Central memory CD8-positive, alpha-beta T cell (primary cell): ENCODE measurements around the gene GSPT1.
"Not testable (repeated sequence)": the region's sequence is repeated elsewhere in the genome, so short reads cannot be mapped to it uniquely, and the experiment has no call there.

Experiments used
- ATAC-seq: fragments of 150-1000 bp; cut with Tn5 transposase; replicated peaks from 2 replicates; pipeline ENCODE4 v1.10.0; 2022; ENCODE audit warnings: mild to moderate bottlenecking, moderate FRiP score, moderate number of reproducible peaks; ENCODE audit not compliant: poor library complexity, severe bottlenecking; ENCODE audit errors: extremely low read depth
- DNase-seq, 2 donors: peaks; one replicate each; pipeline ENCODE4 v3.0.0; 2021; ENCODE audit warnings: low spot score in 2 of 2
- H3K27ac Mint-ChIP-seq: one replicate; pipeline ENCODE4 v1.8.0; 2022; ENCODE audit warnings: low read depth, mild to moderate bottlenecking, moderate library complexity, mixed read lengths
- H3K27me3 Mint-ChIP-seq: one replicate; pipeline ENCODE4 v1.8.0; 2022; ENCODE audit warnings: mixed read lengths
- H3K36me3 Mint-ChIP-seq: one replicate; pipeline ENCODE4 v1.8.0; 2022; ENCODE audit warnings: mild to moderate bottlenecking, moderate library complexity, mixed read lengths; ENCODE audit not compliant: insufficient read depth
- H3K4me1 Mint-ChIP-seq: one replicate; pipeline ENCODE4 v1.8.0; 2022; ENCODE audit warnings: mixed read lengths
- H3K4me3 Mint-ChIP-seq: one replicate; pipeline ENCODE4 v1.8.0; 2022; ENCODE audit warnings: mild to moderate bottlenecking, moderate library complexity, mixed read lengths
- H3K9me3 Mint-ChIP-seq: one replicate; pipeline ENCODE4 v1.8.0; 2022; ENCODE audit warnings: mixed read lengths

The GSPT1 gene

GRCh38 chr16:11915644-11916523 lies at the start of gene GSPT1:
Gene GSPT1, minus strand, starts transcription at chr16:11915956. Its CDS starts 236 bp downstream, at chr16:11915720.
- DNase-seq (peak; percentile 97 to 99), ATAC-seq (peak; percentile 86)
- peak within 1 kb of the TSS; percentile 95 for H3K27ac Mint-ChIP-seq
- H3K9me3 Mint-ChIP-seq, result no peaks in the 10 kb centered on the region
- peak within 1 kb of the TSS; percentile 93 for H3K4me3 Mint-ChIP-seq
- peaks cover 8% of the 10 kb centered on the region for H3K27me3 Mint-ChIP-seq
- H3K36me3 Mint-ChIP-seq, result peaks cover 35% of the 10 kb centered on the region
- peaks cover 27% of the 10 kb centered on the region for H3K4me1 Mint-ChIP-seq

- H3K4me3 Mint-ChIP-seq, result no peak within 1 kb of the TSS
- no peaks in the 10 kb centered on the region for H3K9me3 Mint-ChIP-seq
- no peak for ATAC-seq
- H3K27ac Mint-ChIP-seq, result no peak within 1 kb of the TSS
- H3K4me1 Mint-ChIP-seq, result no peaks in the 10 kb centered on the region
- H3K36me3 Mint-ChIP-seq, result peaks cover under 1% of the 10 kb centered on the region
- no peaks in the 10 kb centered on the region for H3K27me3 Mint-ChIP-seq
- no peak for DNase-seq
Observed at GRCh38 chr16:11964761-11965551, 49.2 kb upstream of the GSPT1 start, which contains the start of gene TNFRSF17. Gene TNFRSF17, plus strand, starts transcription at chr16:11965210. Its CDS starts 115 bp downstream, at chr16:11965325.

GRCh38 chr16:11963706-11964105 lies 48.0 kb upstream of the GSPT1 start:
- H3K36me3 Mint-ChIP-seq, result no peaks in the 10 kb centered on the region
- no peak overlapping the region for H3K27ac Mint-ChIP-seq
- ATAC-seq (no peak), DNase-seq (no peak)
- no peak overlapping the region for H3K4me3 Mint-ChIP-seq
- no peaks in the 10 kb centered on the region for H3K4me1 Mint-ChIP-seq
- no peaks in the 10 kb centered on the region for H3K9me3 Mint-ChIP-seq
- no peaks in the 10 kb centered on the region for H3K27me3 Mint-ChIP-seq

- DNase-seq, H3K27me3 Mint-ChIP-seq, H3K4me3 Mint-ChIP-seq, H3K27ac Mint-ChIP-seq, H3K36me3 Mint-ChIP-seq, H3K4me1 Mint-ChIP-seq, H3K9me3 Mint-ChIP-seq, ATAC-seq: not testable (repeated sequence)
Observed at GRCh38 chr16:11962978-11963377, 47.2 kb upstream of the GSPT1 start.

- ATAC-seq, H3K36me3 Mint-ChIP-seq, H3K9me3 Mint-ChIP-seq, H3K4me3 Mint-ChIP-seq, H3K4me1 Mint-ChIP-seq, DNase-seq, H3K27ac Mint-ChIP-seq, H3K27me3 Mint-ChIP-seq: not testable (repeated sequence)
Observed at GRCh38 chr16:11962457-11962856, 46.7 kb upstream of the GSPT1 start.

GRCh38 chr16:11957591-11958395 lies 42.0 kb upstream of the GSPT1 start:
- DNase-seq (no peak), ATAC-seq (no peak)
- H3K27ac Mint-ChIP-seq, result no peak overlapping the region
- H3K4me1 Mint-ChIP-seq, result no peaks in the 10 kb centered on the region
- H3K27me3 Mint-ChIP-seq, result peaks cover 8% of the 10 kb centered on the region
- no peaks in the 10 kb centered on the region for H3K9me3 Mint-ChIP-seq
- no peaks in the 10 kb centered on the region for H3K36me3 Mint-ChIP-seq
- no peak overlapping the region for H3K4me3 Mint-ChIP-seq

- no peaks in the 10 kb centered on the region for H3K9me3 Mint-ChIP-seq
- H3K4me3 Mint-ChIP-seq, result no peak overlapping the region
- H3K4me1 Mint-ChIP-seq, result no peaks in the 10 kb centered on the region
- peaks cover 8% of the 10 kb centered on the region for H3K27me3 Mint-ChIP-seq
- DNase-seq, result no peak
- no peak for ATAC-seq
- H3K36me3 Mint-ChIP-seq, result no peaks in the 10 kb centered on the region
- H3K27ac Mint-ChIP-seq, result no peak overlapping the region
Observed at GRCh38 chr16:11956558-11956957, 40.8 kb upstream of the GSPT1 start.

- no peak for ATAC-seq
- Mint-ChIP-seq H3K4me1 (no peaks in the 10 kb centered on the region), H3K9me3 (no peaks in the 10 kb centered on the region), H3K4me3 (no peak overlapping the region), H3K36me3 (no peaks in the 10 kb centered on the region), H3K27me3 (peaks cover 8% of the 10 kb centered on the region), H3K27ac (no peak overlapping the region)
- DNase-seq, result no peak
Observed at GRCh38 chr16:11955713-11956123, 40.0 kb upstream of the GSPT1 start.

- not testable (repeated sequence) for H3K4me3 Mint-ChIP-seq, H3K27me3 Mint-ChIP-seq, H3K9me3 Mint-ChIP-seq, H3K36me3 Mint-ChIP-seq, H3K4me1 Mint-ChIP-seq, DNase-seq, H3K27ac Mint-ChIP-seq, ATAC-seq
Observed at GRCh38 chr16:11953576-11953975, 37.8 kb upstream of the GSPT1 start.

GRCh38 chr16:11950388-11950787 lies 34.6 kb upstream of the GSPT1 start:
- H3K4me1 Mint-ChIP-seq, result no peaks in the 10 kb centered on the region
- DNase-seq, result no peak
- H3K27ac Mint-ChIP-seq, result no peak overlapping the region
- H3K9me3 Mint-ChIP-seq, result no peaks in the 10 kb centered on the region
- ATAC-seq, result no peak
- no peak overlapping the region for H3K4me3 Mint-ChIP-seq
- H3K27me3 Mint-ChIP-seq, result no peaks in the 10 kb centered on the region
- no peaks in the 10 kb centered on the region for H3K36me3 Mint-ChIP-seq

GRCh38 chr16:11949527-11949926 lies 33.8 kb upstream of the GSPT1 start:
- no peaks in the 10 kb centered on the region for H3K36me3 Mint-ChIP-seq
- no peaks in the 10 kb centered on the region for H3K9me3 Mint-ChIP-seq
- DNase-seq, result no peak
- H3K27me3 Mint-ChIP-seq, result no peaks in the 10 kb centered on the region
- no peak overlapping the region for H3K4me3 Mint-ChIP-seq
- no peaks in the 10 kb centered on the region for H3K4me1 Mint-ChIP-seq
- no peak overlapping the region for H3K27ac Mint-ChIP-seq
- no peak for ATAC-seq

GRCh38 chr16:11948819-11949218 lies 33.1 kb upstream of the GSPT1 start:
- H3K4me1 Mint-ChIP-seq, result no peaks in the 10 kb centered on the region
- H3K27ac Mint-ChIP-seq, result no peak overlapping the region
- no peaks in the 10 kb centered on the region for H3K9me3 Mint-ChIP-seq
- ATAC-seq, result no peak
- no peak overlapping the region for H3K4me3 Mint-ChIP-seq
- no peak for DNase-seq
- H3K36me3 Mint-ChIP-seq, result no peaks in the 10 kb centered on the region
- no peaks in the 10 kb centered on the region for H3K27me3 Mint-ChIP-seq
